Measurements from ENCODE around the gene NR1I3. TPM values are rescaled to one million over a fixed set of nuclear protein-coding genes. Genes with fewer than 3 reads are reported as not detected.

NR1I3 gene
- total RNA-seq, 1 donor from 2014 or later = not detected

DNA sequence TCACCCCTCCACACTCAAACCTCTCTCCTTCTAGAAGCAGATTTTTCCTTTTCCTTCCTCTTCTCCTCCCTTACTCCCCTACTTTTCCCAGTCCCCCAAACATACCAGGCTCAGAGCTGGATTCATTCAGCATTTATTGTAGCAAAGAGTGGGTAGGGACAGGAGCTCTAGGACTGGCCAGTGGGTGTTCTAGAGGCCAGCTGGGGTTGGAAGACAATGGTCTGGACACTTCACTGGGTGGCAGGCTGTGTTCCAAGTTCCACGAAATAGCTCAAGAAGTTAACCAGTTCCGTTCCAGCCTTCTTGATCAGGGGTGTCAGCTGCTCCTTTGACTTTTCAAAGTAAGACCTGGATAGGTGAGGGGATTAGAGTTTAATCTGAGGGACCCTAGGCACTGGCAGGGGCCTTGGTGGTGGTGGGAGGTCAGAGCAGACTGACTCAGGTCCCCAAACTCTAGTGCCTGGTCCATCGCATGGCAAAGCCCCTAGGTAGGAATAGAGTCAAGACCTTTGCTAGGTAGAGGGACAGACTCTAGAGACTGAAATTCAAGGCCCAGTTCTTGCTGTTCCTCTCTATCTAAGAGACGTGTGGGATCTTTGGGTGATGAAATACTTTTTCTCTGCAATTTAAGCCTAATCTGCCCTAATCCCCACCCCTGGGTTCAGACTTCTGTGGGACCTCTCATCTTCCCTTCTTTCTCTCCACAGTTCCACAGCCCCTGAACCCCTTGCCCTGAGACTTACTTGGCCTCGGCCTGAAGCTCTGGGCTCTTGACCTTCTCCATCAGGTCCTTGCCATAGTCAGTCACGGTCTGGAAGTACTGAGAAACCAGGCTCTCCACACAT lies 15.6 kb downstream of the NR1I3 start:
- no peak for DNase-seq (ENCODE audit: low read depth, low spot score)
- no peaks in the 10 kb centered on the region for H3K36me3 Mint-ChIP-seq (ENCODE audit: low read depth)
- no peak for TF ChIP-seq CTCF (conservative IDR thresholded peaks at IDR 0.05)
- H3K4me3 Mint-ChIP-seq = no peak overlapping the region
- peaks cover 6% of the 10 kb centered on the region for H3K9me3 Mint-ChIP-seq
- peaks cover 22% of the 10 kb centered on the region for H3K4me1 Mint-ChIP-seq
- H3K27me3 Mint-ChIP-seq (ENCODE audit: low read depth) = no peaks in the 10 kb centered on the region
- no peak overlapping the region for H3K27ac Mint-ChIP-seq (ENCODE audit: unreplicated experiment)

- DNase-seq (ENCODE audit: low read depth, low spot score) = no peak
- H3K4me3 Mint-ChIP-seq = no peak overlapping the region
- no peaks in the 10 kb centered on the region for H3K9me3 Mint-ChIP-seq
- H3K27ac Mint-ChIP-seq (ENCODE audit: unreplicated experiment) = no peak overlapping the region
- no peak for TF ChIP-seq CTCF (conservative IDR thresholded peaks at IDR 0.05)
- peaks cover 3% of the 10 kb centered on the region for H3K36me3 Mint-ChIP-seq (ENCODE audit: low read depth)
- H3K4me1 Mint-ChIP-seq = peaks cover 9% of the 10 kb centered on the region
- H3K27me3 Mint-ChIP-seq (ENCODE audit: low read depth) = no peaks in the 10 kb centered on the region
These were observed 18.0 kb downstream of the NR1I3 start for GRCh38 chr1:161220002-161220401.

DNA sequence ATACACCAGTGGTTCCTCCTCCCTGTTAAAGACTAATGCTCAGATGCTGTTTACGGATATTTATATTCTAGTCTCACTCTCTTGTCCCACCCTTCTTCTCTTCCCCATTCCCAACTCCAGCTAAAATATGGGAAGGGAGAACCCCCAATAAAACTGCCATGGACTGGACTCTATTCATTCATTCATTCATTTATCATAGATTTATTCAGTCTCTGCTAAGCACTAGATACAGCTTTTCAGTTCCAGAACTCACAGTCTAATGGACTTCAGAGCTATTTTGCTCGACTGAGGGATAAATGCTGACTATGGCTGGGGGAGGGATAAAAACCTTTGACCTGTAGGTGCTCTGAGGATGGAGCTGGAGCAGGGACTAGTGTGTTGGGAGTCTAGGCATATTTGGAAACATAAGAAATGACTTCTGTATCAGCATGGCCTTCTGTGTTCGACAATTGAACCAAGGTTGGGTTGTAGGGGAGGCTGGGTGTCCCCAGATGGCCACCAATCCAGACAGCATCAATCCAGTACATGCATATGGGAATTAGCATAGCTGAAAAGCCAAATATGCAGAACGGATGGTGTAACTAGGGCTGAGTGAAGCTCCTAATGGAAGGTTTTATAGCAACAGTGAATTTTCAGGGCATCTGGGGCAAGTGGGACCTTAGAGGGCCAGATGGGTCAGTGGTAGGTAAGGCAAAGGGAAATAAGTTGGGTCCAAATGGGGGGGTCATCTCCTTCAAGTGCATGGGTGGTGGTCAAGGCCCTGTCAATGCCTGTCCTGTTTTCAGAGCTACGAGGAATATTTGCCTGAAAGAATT lies 18.7 kb downstream of the NR1I3 start:
- no peak overlapping the region for H3K27ac Mint-ChIP-seq (ENCODE audit: unreplicated experiment)
- peaks cover 7% of the 10 kb centered on the region for H3K36me3 Mint-ChIP-seq (ENCODE audit: low read depth)
- H3K9me3 Mint-ChIP-seq = no peaks in the 10 kb centered on the region
- no peak overlapping the region for H3K4me3 Mint-ChIP-seq
- DNase-seq (ENCODE audit: low read depth, low spot score) = no peak
- H3K4me1 Mint-ChIP-seq = peaks cover 9% of the 10 kb centered on the region
- TF ChIP-seq CTCF (conservative IDR thresholded peaks at IDR 0.05) = no peak
- no peaks in the 10 kb centered on the region for H3K27me3 Mint-ChIP-seq (ENCODE audit: low read depth)

- TF ChIP-seq CTCF (conservative IDR thresholded peaks at IDR 0.05) = no peak
- Mint-ChIP-seq H3K4me1 (peaks cover 9% of the 10 kb centered on the region), H3K36me3 (ENCODE audit: low read depth) (peaks cover 13% of the 10 kb centered on the region), H3K9me3 (no peaks in the 10 kb centered on the region), H3K4me3 (no peak overlapping the region), H3K27me3 (ENCODE audit: low read depth) (no peaks in the 10 kb centered on the region), H3K27ac (ENCODE audit: unreplicated experiment) (no peak overlapping the region)
- DNase-seq (ENCODE audit: low read depth, low spot score) = no peak
These were observed 19.5 kb downstream of the NR1I3 start for GRCh38 chr1:161218301-161219077.

DNA sequence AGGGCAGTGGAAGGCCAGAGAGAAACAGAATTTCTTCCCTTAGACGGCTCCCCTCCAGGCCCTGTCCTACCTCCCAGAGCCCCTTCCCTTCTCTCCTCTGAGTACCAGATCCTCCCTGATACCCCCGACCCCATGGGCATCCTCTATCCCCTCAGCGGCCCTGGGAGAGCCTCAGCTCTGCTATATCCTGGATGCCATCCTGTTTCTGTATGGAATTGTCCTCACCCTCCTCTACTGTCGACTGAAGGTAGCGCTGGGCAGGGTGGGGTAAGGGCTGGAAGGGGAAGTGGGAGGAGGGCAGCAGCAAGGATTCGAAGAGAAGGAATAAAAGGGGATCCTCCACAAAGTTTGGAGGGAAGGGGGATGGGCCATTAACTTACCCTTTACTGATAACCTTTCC lies 20.2 kb downstream of the NR1I3 start:
- no peaks in the 10 kb centered on the region for H3K27me3 Mint-ChIP-seq (ENCODE audit: low read depth)
- H3K9me3 Mint-ChIP-seq = no peaks in the 10 kb centered on the region
- peaks cover 14% of the 10 kb centered on the region for H3K4me1 Mint-ChIP-seq
- TF ChIP-seq CTCF (conservative IDR thresholded peaks at IDR 0.05) = no peak
- no peak overlapping the region for H3K4me3 Mint-ChIP-seq
- DNase-seq (ENCODE audit: low read depth, low spot score) = no peak
- H3K36me3 Mint-ChIP-seq (ENCODE audit: low read depth) = peaks cover 19% of the 10 kb centered on the region
- H3K27ac Mint-ChIP-seq (ENCODE audit: unreplicated experiment) = no peak overlapping the region
